Measurements from ENCODE around the gene CIB1. TPM values are rescaled to one million over a fixed set of nuclear protein-coding genes. Genes with fewer than 3 reads are reported as not detected.

Gene CIB1
- total and polyA plus RNA-seq, 2 of the 8 experiments (the other 6 are each of a cell fraction or from before 2014, with no cell fraction given), result 26.0 to 63.5 TPM

GRCh38 chr15:90261811-90262210 lies 28.1 kb upstream of the CIB1 start:
- no peaks in the 10 kb centered on the region for H3K79me1 ChIP-seq (ENCODE audit: low read depth, low read length)
- DNase-seq (ENCODE audit: low read depth in 1 of 2, low spot score in 2 of 2), result no peak
- CTCF ChIA-PET (ENCODE audit: partially characterized antibody), result interaction anchor here (0.7 to 2.4 kb wide), 7 partner anchors 9 to 903 kb away, joined by 3 to 10 read pairs (median 4); partner anchors contain the start of genes CIB1, GDPGP1 and TTLL13
- no peak overlapping the region for H3K4me2 ChIP-seq (ENCODE audit: insufficient read depth in 1 of 2, low read depth in 2 of 2, low read length in 2 of 2)
- H3K4me1 ChIP-seq (replicated peaks in 1 of 4; ENCODE audit: control insufficient read depth in 3 of 4, insufficient read depth in 4 of 4, low read length in 3 of 4), result peaks cover 0 to 7% (median 3%) of the 10 kb centered on the region in 4 experiments; a peak in 5 of 7 replicates
- H3K9ac ChIP-seq (replicated peaks in 1 of 4; ENCODE audit: extremely low read depth in 1 of 4, low read depth in 3 of 4, low read length in 3 of 4), result no peak overlapping the region
- no peaks in the 10 kb centered on the region for H4K20me1 ChIP-seq (replicated peaks in 1 of 2; ENCODE audit: control insufficient read depth in 1 of 2, insufficient read depth in 2 of 2, low read length in 2 of 2)
- H3K14ac ChIP-seq (ENCODE audit: insufficient read length), result no peak overlapping the region
- no peak overlapping the region for H2BK20ac ChIP-seq (ENCODE audit: low read length)
- H2BK5ac ChIP-seq (ENCODE audit: low read depth, low read length), result no peak overlapping the region
- no peak overlapping the region for H2AK5ac ChIP-seq (ENCODE audit: low read depth, low read length)
- POLR2A ChIA-PET (ENCODE audit: partially characterized antibody), result interaction anchor here (1.1 to 1.7 kb wide), 2 partner anchors 11 to 28 kb away, joined by 4 to 7 read pairs; partner anchors contain the start of genes CIB1 and GDPGP1
- no peak overlapping the region for H3K18ac ChIP-seq (ENCODE audit: extremely low read depth, low read length)
- FAIRE-seq, result no peak
- WGBS, 2 experiments (ENCODE audit: extremely low coverage in 1 of 2, insufficient coverage in 1 of 2, insufficient read length in 1 of 2, insufficient replicate concordance in 2 of 2, low coverage in 1 of 2, low lambda C conversion rate in 2 of 2, missing lambda C conversion rate in 1 of 2), result 90% methylated on average over 5 of the region's 5 CpGs; no CpG with 5 or more reads in 1 of the 2 experiments
- H3K79me2 ChIP-seq (ENCODE audit: control insufficient read depth in 1 of 2, insufficient read depth in 2 of 2, low read length in 2 of 2), result peaks cover 3 to 15% of the 10 kb centered on the region in 2 experiments; a peak in 3 of 4 replicates
- H3K27me3 ChIP-seq (replicated peaks in 1 of 4; ENCODE audit: control insufficient read depth in 3 of 4, extremely low read depth in 1 of 4, insufficient read depth in 3 of 4, low read length in 3 of 4), result no peaks in the 10 kb centered on the region
- no peak overlapping the region for H3K56ac ChIP-seq (replicated peaks; ENCODE audit: insufficient read length, low read depth, low read length)
- H4K91ac ChIP-seq (replicated peaks; ENCODE audit: insufficient read length, low read length), result no peak overlapping the region
- no peak overlapping the region for H3K4ac ChIP-seq (replicated peaks; ENCODE audit: insufficient read length, low read depth, low read length)
- H3K36me3 ChIP-seq (ENCODE audit: control insufficient read depth in 2 of 4, insufficient read depth in 4 of 4, low read length in 3 of 4), result no peaks in the 10 kb centered on the region
- H4K5ac ChIP-seq (ENCODE audit: insufficient read length, low read depth, low read length), result no peak overlapping the region
- no peaks in the 10 kb centered on the region for H3K9me3 ChIP-seq (ENCODE audit: insufficient read depth in 2 of 2, low read depth in 1 of 2, low read length in 1 of 2)
- H2BK12ac ChIP-seq (ENCODE audit: low read depth, low read length), result no peak overlapping the region
- H3K23me2 ChIP-seq (ENCODE audit: low read depth, low read length), result peaks cover 10% of the 10 kb centered on the region
- H3K27ac ChIP-seq (ENCODE audit: low read depth, low read length), result no peak overlapping the region
- H2AFZ ChIP-seq (ENCODE audit: low read length), result no peak overlapping the region
- H2BK120ac ChIP-seq (replicated peaks; ENCODE audit: low read depth, low read length), result no peak overlapping the region
- H3K23ac ChIP-seq (ENCODE audit: insufficient read length), result no peak overlapping the region
- 0 out of 2 replicates have a peak overlapping the region, but pooled peaks have one; percentile 25 for H4K8ac ChIP-seq (ENCODE audit: extremely low read depth, insufficient read depth, low read length)
- no peak overlapping the region for H2BK15ac ChIP-seq (ENCODE audit: low read length)
- H3K4me3 ChIP-seq (ENCODE audit: extremely low read depth in 1 of 4, insufficient read depth in 2 of 4, low read depth in 3 of 4, low read length in 4 of 4), result no peak overlapping the region
- no peak for TF ChIP-seq CBX5 (IDR thresholded peaks at IDR 0.05; ENCODE audit: low read depth, low read length)
- TF ChIP-seq CTBP2 (IDR thresholded peaks at IDR 0.05; ENCODE audit: borderline replicate concordance, insufficient read depth, insufficient read length, low read length), result no peak
- TF ChIP-seq SP2 (IDR thresholded peaks at IDR 0.05; ENCODE audit: low read length), result no peak
- TF ChIP-seq CTCF (IDR thresholded peaks at IDR 0.05; ENCODE audit: control extremely low read depth in 1 of 3, insufficient read depth in 1 of 3, low read depth in 1 of 3, low read length in 3 of 3), result no peak
- TF ChIP-seq KDM1A (IDR thresholded peaks at IDR 0.05; ENCODE audit: borderline replicate concordance, low read length), result no peak
- TF ChIP-seq HDAC2 (IDR thresholded peaks at IDR 0.05; ENCODE audit: borderline replicate concordance in 1 of 2, low read depth in 2 of 2, low read length in 2 of 2), result no peak
- TF ChIP-seq USF2 (IDR thresholded peaks at IDR 0.05; ENCODE audit: low read length), result no peak
- TF ChIP-seq SAP30 (IDR thresholded peaks at IDR 0.05; ENCODE audit: insufficient read depth, insufficient replicate concordance, low read length), result no peak
